Keratinocyte (primary cell): ENCODE measurements around the gene DLG2.

Experiments
- CTCF ChIP-seq, 3 experiments: IDR thresholded peaks in 1 of 3; conservative IDR thresholded peaks in 1 of 3; optimal IDR thresholded peaks in 1 of 3; 2 replicates in 2 of 3; 3 replicates in 1 of 3; pipeline versions ENCODE3 to v1.5.1; 2011; ENCODE audit warnings: low read length in 3 of 3, mild to moderate bottlenecking in 3 of 3, moderate library complexity in 2 of 3, control low read depth in 1 of 3, inconsistent platforms in 1 of 3; ENCODE audit not compliant: insufficient read depth in 2 of 3; ENCODE audit errors: extremely low read depth in 1 of 3
- EZH2 ChIP-seq: IDR thresholded peaks from one replicate; pipeline ENCODE4 v1.6.1; 2012; ENCODE audit warnings: inconsistent platforms, mild to moderate bottlenecking, low read length, moderate library complexity

DNA sequence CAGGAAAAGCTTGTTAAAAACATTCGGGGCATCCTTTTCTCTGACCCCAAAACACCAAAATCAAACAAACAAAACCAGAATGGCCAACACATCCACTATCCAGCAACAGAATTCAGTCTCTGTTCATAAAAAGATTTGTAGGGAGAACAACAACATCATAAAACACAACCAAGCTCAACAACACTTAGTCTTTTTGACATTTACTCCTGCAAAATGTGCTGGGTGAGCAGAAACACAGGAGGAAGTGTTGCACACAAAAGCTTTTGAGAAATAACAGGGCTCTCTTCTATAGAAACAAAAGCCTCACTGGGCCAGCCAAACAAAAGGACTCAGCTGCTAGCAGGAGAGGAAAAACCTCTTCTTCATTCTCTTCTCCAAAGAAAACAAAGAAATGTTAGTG, 1604.9 kb downstream of the DLG2 start:
- no peak for TF ChIP-seq CTCF (optimal IDR thresholded peaks at IDR 0.05 in 1 of 3, IDR thresholded peaks at IDR 0.05 in 1 of 3, conservative IDR thresholded peaks at IDR 0.05 in 1 of 3; ENCODE audit: extremely low read depth in 1 of 3, insufficient read depth in 2 of 3, low read length in 3 of 3)
- no peak for TF ChIP-seq EZH2
